ENCODE measurements around the gene MAGI2.

DNA sequence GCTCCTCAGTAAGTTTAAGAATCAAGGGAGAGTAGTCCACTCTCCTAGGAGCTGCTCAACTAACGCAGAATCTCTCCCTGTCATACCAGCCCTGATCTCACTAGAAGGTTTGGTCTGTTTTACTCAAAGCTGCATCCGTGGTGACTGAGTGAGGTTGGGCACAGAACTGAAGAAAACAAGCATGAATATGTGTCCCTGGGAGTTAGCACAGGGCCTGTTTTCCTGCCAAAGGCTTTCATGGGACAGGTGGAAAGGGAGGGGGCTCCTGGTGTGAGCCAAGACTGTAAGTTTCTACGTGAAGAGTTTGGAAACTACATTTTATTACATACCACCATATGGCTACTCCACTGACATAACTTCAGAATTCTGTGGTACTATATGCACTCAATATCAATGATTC, 705.9 kb downstream of the MAGI2 start:
- TF ChIP-seq EZH2 (IDR thresholded peaks at IDR 0.05; ENCODE audit: insufficient read depth, low read length), result no peak
- TF ChIP-seq, protein P1, sequence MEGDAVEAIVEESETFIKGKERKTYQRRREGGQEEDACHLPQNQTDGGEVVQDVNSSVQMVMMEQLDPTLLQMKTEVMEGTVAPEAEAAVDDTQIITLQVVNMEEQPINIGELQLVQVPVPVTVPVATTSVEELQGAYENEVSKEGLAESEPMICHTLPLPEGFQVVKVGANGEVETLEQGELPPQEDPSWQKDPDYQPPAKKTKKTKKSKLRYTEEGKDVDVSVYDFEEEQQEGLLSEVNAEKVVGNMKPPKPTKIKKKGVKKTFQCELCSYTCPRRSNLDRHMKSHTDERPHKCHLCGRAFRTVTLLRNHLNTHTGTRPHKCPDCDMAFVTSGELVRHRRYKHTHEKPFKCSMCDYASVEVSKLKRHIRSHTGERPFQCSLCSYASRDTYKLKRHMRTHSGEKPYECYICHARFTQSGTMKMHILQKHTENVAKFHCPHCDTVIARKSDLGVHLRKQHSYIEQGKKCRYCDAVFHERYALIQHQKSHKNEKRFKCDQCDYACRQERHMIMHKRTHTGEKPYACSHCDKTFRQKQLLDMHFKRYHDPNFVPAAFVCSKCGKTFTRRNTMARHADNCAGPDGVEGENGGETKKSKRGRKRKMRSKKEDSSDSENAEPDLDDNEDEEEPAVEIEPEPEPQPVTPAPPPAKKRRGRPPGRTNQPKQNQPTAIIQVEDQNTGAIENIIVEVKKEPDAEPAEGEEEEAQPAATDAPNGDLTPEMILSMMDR (IDR thresholded peaks at IDR 0.05; ENCODE audit: insufficient read depth, low read depth, low read length), result no peak

Measured in astrocyte (in vitro differentiated cells and primary cell).